Right atrium auricular region (tissue), 2 donors: Measurements from ENCODE around the gene ABCF2. TPM values are rescaled to one million over a fixed set of nuclear protein-coding genes. Genes with fewer than 3 reads are reported as not detected.

Experiments
- DNase-seq: peaks from one replicate; pipeline ENCODE4 v3.0.0-alpha.2; 2019; ENCODE audit warnings: low spot score
- H3K27ac ChIP-seq, 2 donors: fragments of 200-600 bp; sonication (generic); 1 replicate in 1 of 2; 2 replicates in 1 of 2; pipeline ENCODE4 v1.5.1; 2016 to 2019
- H3K27me3 ChIP-seq, 2 donors: fragments of 200-600 bp; sonication (generic); one replicate each; pipeline versions ENCODE4 v1.5.1 to v1.6.0; 2017 to 2019
- H3K36me3 ChIP-seq: fragments of 200-600 bp; sonication (generic); one replicate; pipeline ENCODE4 v1.5.1; 2016
- H3K4me1 ChIP-seq, 2 donors: fragments of 200-600 bp; sonication (generic); one replicate each; pipeline versions ENCODE4 v1.5.1 to v1.6.0; 2017 to 2019
- H3K4me3 ChIP-seq, 2 donors: fragments of 200-600 bp; sonication (generic); 1 replicate in 1 of 2; 2 replicates in 1 of 2; pipeline ENCODE4 v1.5.1; 2017 to 2019; ENCODE audit warnings: mild to moderate bottlenecking in 1 of 2, moderate library complexity in 1 of 2
- H3K9me3 ChIP-seq, 2 donors: fragments of 200-600 bp; sonication (generic); one replicate each; pipeline ENCODE4 v1.5.1; 2019
- total RNA-seq, 2 donors: library from RNA; depleted of rRNA; stranded (reverse); fragments of >200 nt; gene quantifications; one replicate each; pipeline ENCODE4 v1.1.0, GENCODE V29; 2016
- TF ChIP-seq, protein P1 (sequence below), 2 donors: fragments of 200-600 bp; sonication (generic); IDR thresholded peaks; one replicate each; pipeline ENCODE4 v1.5.1; 2019; ENCODE audit warnings: antibody characterized with exemption in 2 of 2

ABCF2 gene
- total RNA-seq, 2 donors from 2014 or later, result 29.7 to 38.6 TPM

DNA sequence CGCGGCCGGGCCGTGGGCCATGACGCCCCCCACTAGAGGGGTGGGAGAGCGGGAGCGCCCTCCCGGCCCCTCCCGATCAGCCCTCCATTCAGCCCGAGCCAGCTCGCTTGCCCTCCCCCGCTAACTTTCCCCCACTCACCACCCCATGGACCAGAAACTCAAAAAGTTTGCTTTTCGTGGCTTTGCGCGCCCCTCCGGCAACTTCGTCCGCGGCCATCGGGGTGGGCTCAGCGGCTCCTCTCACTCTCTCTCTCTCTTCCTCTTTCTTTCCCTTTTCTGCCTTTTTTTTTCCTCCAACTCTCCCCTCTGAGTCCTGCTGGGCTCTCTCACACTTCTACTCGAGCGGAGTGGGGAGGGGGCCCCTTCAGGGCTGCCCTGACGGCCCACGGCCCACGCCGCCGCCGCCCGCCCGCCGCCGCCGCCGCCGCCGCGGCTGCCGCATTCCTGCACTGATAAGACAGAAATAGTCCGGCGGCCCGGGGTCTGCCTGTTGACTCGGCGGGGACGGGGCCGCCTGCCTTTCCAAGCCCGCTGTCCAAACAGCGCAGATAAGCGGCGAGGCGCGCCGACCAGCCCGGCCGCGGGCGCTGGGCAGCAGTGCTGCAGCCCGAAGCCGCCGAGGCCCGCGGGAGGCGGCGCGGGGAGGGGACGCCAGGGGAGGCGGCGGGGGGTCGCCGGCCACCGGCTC, 21.5 kb upstream of the ABCF2 start, which contains the start of gene SMARCD3:
Gene SMARCD3 (minus strand): TSS at position 349 of the 688 bp plus-strand sequence. CDS start 132 bp downstream, at position 217.
- Histone ChIP-seq H3K27ac (peak within 1 kb of the TSS; percentile 89 to 97), H3K4me1 (peaks cover 0 to 84% of the 10 kb centered on the region in 2 donors), H3K9me3 (no peaks in the 10 kb centered on the region), H3K36me3 (no peaks in the 10 kb centered on the region), H3K4me3 (peak within 1 kb of the TSS; percentile 79 to 80), H3K27me3 (peaks cover 0 to 3% of the 10 kb centered on the region in 2 donors)
- TF ChIP-seq, protein P1, sequence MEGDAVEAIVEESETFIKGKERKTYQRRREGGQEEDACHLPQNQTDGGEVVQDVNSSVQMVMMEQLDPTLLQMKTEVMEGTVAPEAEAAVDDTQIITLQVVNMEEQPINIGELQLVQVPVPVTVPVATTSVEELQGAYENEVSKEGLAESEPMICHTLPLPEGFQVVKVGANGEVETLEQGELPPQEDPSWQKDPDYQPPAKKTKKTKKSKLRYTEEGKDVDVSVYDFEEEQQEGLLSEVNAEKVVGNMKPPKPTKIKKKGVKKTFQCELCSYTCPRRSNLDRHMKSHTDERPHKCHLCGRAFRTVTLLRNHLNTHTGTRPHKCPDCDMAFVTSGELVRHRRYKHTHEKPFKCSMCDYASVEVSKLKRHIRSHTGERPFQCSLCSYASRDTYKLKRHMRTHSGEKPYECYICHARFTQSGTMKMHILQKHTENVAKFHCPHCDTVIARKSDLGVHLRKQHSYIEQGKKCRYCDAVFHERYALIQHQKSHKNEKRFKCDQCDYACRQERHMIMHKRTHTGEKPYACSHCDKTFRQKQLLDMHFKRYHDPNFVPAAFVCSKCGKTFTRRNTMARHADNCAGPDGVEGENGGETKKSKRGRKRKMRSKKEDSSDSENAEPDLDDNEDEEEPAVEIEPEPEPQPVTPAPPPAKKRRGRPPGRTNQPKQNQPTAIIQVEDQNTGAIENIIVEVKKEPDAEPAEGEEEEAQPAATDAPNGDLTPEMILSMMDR (IDR thresholded peaks at IDR 0.05), result no peak
- peak; percentile 76 for DNase-seq

DNA sequence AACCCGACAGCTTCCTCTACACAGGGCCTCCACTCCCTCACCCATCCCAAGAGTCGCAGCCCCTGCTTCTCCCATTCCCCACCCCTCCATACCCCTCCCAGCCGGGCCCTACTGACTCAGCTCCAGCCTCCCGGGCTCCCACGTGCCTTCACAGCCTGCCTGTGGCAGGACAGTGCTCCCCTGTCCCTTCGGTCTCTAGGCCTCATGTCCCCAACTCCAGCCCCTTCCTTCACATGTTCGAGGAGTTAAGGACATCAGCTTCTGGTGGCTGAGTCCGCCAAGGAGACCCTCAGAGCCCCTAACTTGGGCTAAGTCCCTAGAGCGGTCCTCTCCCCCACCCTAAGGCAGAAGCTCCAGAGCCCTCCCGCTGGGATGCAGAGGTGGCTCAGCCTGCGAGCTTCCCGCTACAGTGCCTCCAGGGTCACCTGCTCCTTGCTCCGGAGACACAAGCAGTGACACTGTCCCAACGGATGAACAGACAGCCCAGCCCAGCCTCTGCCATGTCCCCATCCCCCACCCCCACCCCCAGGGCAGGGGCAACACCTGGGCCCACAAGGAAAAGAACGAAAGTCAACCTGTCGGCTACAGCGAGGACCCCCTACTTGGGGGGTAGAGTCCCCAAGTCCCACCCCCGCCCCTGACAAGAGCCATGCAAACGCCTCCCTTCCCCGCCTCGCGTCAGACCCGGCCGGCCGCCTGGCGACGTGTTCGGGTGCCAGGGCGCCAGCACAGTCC, 20.8 kb upstream of the ABCF2 start:
- Histone ChIP-seq H3K36me3 (no peaks in the 10 kb centered on the region), H3K9me3 (no peaks in the 10 kb centered on the region), H3K27me3 (peaks cover 0 to 3% of the 10 kb centered on the region in 2 donors), H3K27ac (peak overlapping the region; percentile 89 to 97), H3K4me1 (peaks cover 0 to 85% of the 10 kb centered on the region in 2 donors), H3K4me3 (peak overlapping the region; percentile 79 to 80)
- TF ChIP-seq, protein P1 (IDR thresholded peaks at IDR 0.05), result no peak
- DNase-seq, result no peak

DNA sequence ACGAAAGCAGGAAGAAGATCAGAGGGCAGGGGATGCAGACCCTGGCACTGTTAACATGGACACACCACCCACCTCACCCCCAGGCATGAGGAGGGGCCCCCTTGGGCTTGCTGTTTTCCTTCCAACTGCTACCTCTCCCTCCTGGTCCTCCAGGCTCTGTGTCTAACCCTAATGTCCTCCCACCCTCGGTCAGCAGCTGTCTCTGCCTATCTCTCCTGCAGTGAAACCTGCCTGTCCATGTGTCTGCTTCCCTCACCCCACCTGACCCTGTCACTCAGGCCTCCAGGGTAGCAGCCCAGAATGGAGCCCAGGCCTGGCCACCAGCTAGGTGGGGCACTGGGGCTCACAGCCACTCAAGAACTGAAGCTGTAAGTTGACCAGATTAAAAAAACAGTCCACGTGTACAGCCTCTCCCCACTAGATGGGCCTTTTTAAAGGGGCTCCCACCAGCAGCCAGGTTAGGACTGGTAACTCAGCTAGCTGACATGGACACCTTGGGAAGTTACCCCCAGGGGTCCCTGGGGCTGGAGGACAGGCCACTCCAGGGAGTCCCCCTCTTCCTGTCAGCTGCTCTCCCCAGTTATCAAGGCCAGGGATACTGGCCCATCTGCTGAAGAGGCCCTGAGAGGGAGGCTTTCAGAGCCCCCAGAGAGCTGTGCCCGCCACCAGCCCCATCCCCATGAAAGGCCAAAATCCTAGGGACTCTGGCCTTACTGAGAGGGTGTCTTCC, 20.0 kb upstream of the ABCF2 start:
- H3K4me1 ChIP-seq, result peaks cover 0 to 80% of the 10 kb centered on the region in 2 donors
- peak overlapping the region; percentile 79 to 80 for H3K4me3 ChIP-seq
- peaks cover 0 to 3% of the 10 kb centered on the region in 2 donors for H3K27me3 ChIP-seq
- peaks cover 4% of the 10 kb centered on the region for H3K36me3 ChIP-seq
- no peak for DNase-seq
- TF ChIP-seq, protein P1 (IDR thresholded peaks at IDR 0.05), result peak in 1 of 2 donors; percentile 14
- no peaks in the 10 kb centered on the region for H3K9me3 ChIP-seq
- H3K27ac ChIP-seq, result peak overlapping the region; percentile 89 to 97

DNA sequence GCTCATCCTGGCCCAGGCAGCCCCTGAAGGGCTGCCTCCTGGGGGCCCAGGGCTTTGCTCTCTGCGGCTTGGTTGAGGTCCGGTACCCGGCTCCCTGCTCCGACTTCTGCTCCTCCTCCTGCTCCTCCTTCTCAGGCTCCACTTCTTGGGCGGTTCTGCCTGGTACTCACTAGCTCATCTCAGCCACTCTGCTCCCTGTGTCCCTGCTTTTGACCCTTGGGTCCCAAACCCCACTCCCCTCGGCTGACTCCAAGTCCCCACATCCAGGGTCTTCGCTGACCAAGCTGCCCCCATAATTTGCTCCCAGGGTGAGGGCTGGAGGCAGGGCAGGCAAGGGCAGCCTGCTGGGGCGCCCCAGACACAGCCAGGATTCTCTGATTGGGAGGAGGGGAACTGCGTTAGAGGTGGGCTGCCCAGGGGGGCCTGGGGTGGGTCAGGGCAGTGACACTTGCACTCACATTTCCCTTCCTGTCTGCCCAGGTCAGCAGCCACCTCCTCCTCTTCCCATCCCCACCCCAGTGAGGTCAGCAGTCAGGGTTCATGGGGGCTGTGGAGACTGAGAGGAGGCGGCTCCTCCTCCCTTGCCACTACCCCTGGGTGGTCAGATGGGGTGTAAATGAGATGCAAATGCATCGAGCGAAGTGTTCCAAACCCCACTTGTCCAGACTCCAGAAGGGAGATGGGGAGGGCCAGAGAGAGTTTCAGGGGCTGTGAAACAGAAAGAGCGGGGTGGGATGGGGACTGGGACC, 19.3 kb upstream of the ABCF2 start:
- Histone ChIP-seq H3K9me3 (no peaks in the 10 kb centered on the region), H3K36me3 (peaks cover 12% of the 10 kb centered on the region), H3K27me3 (peaks cover 0 to 3% of the 10 kb centered on the region in 2 donors), H3K4me1 (peaks cover 0 to 83% of the 10 kb centered on the region in 2 donors), H3K4me3 (peak overlapping the region in 1 of 2 donors; percentile 79), H3K27ac (peak overlapping the region; percentile 89 to 97)
- TF ChIP-seq, protein P1 (IDR thresholded peaks at IDR 0.05), result no peak
- no peak for DNase-seq
